ENCODE data around the gene COL25A1.
"Not testable (repeated sequence)": the region's sequence is repeated elsewhere in the genome, so short reads cannot be mapped to it uniquely, and the experiment has no call there.

Gene COL25A1

GRCh38 chr4:109128589-109128988, 173.9 kb downstream of the COL25A1 start:
- Mint-ChIP-seq H3K27me3 (no peaks in the 10 kb centered on the region), H3K36me3 (no peaks in the 10 kb centered on the region), H3K4me3 (no peak overlapping the region), H3K27ac (no peak overlapping the region), H3K4me1 (no peaks in the 10 kb centered on the region), H3K9me3 (no peaks in the 10 kb centered on the region)
- no peak for ATAC-seq (replicated peaks)
- no peak for DNase-seq

GRCh38 chr4:109127866-109128265, 174.6 kb downstream of the COL25A1 start:
- no peak for ATAC-seq (replicated peaks)

GRCh38 chr4:109126856-109127255, 175.6 kb downstream of the COL25A1 start:
- no peaks in the 10 kb centered on the region for H3K36me3 Mint-ChIP-seq
- no peak overlapping the region for H3K27ac Mint-ChIP-seq
- H3K4me1 Mint-ChIP-seq: no peaks in the 10 kb centered on the region
- DNase-seq: no peak
- H3K4me3 Mint-ChIP-seq: no peak overlapping the region
- ATAC-seq (replicated peaks): no peak
- H3K27me3 Mint-ChIP-seq: no peaks in the 10 kb centered on the region
- no peaks in the 10 kb centered on the region for H3K9me3 Mint-ChIP-seq

More at GRCh38 chr4:109127866-109128265, 174.6 kb downstream of the COL25A1 start:
- Mint-ChIP-seq H3K4me3 (no peak overlapping the region), H3K36me3 (no peaks in the 10 kb centered on the region), H3K27me3 (no peaks in the 10 kb centered on the region), H3K9me3 (no peaks in the 10 kb centered on the region), H3K27ac (no peak overlapping the region), H3K4me1 (no peaks in the 10 kb centered on the region)
- no peak for DNase-seq

GRCh38 chr4:109125084-109125483, 177.4 kb downstream of the COL25A1 start:
- no peak overlapping the region for H3K4me3 Mint-ChIP-seq
- no peaks in the 10 kb centered on the region for H3K9me3 Mint-ChIP-seq
- no peak overlapping the region for H3K27ac Mint-ChIP-seq
- ATAC-seq (replicated peaks): no peak
- H3K27me3 Mint-ChIP-seq: no peaks in the 10 kb centered on the region
- no peaks in the 10 kb centered on the region for H3K4me1 Mint-ChIP-seq
- no peak for DNase-seq
- no peaks in the 10 kb centered on the region for H3K36me3 Mint-ChIP-seq

GRCh38 chr4:109123951-109124350, 178.5 kb downstream of the COL25A1 start:
- Mint-ChIP-seq H3K4me3 (no peak overlapping the region), H3K9me3 (peaks cover 0 to 3% of the 10 kb centered on the region in 2 donors), H3K27me3 (no peaks in the 10 kb centered on the region), H3K4me1 (no peaks in the 10 kb centered on the region), H3K27ac (no peak overlapping the region), H3K36me3 (no peaks in the 10 kb centered on the region)
- no peak for ATAC-seq (replicated peaks)
- DNase-seq: no peak

DNA sequence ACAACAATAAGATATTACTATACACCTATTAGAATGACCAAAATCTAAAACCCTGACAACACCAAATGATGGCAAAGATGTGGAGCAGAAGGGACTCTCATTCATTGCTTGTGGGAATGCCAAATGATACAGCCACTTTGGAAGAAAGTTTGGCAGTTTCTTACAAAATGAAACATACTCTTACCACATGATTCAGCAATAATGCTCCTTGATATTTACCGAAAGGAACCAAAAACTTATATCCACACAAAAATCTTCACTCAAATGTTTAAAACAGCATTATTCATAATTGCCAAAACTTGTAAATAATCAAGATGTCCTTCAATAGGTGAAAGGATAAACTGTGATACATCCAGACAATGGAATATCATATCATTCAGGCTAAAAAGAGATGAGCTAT, 180.9 kb downstream of the COL25A1 start:
- H3K4me1 Mint-ChIP-seq: no peaks in the 10 kb centered on the region
- no peak for DNase-seq
- peaks cover 0 to 5% of the 10 kb centered on the region in 2 donors for H3K27me3 Mint-ChIP-seq
- peaks cover 0 to 3% of the 10 kb centered on the region in 2 donors for H3K9me3 Mint-ChIP-seq
- no peak overlapping the region for H3K27ac Mint-ChIP-seq
- no peaks in the 10 kb centered on the region for H3K36me3 Mint-ChIP-seq
- ATAC-seq (replicated peaks): no peak
- no peak overlapping the region for H3K4me3 Mint-ChIP-seq

GRCh38 chr4:109119852-109120251, 182.6 kb downstream of the COL25A1 start:
- Mint-ChIP-seq H3K27ac (no peak overlapping the region), H3K4me3 (no peak overlapping the region), H3K36me3 (no peaks in the 10 kb centered on the region), H3K27me3 (peaks cover 0 to 6% of the 10 kb centered on the region in 2 donors), H3K4me1 (no peaks in the 10 kb centered on the region), H3K9me3 (peaks cover 0 to 3% of the 10 kb centered on the region in 2 donors)
- no peak for DNase-seq
- no peak for ATAC-seq (replicated peaks)

GRCh38 chr4:109118635-109119034, 183.8 kb downstream of the COL25A1 start:
- Mint-ChIP-seq H3K4me3 (no peak overlapping the region), H3K4me1 (no peaks in the 10 kb centered on the region), H3K36me3 (no peaks in the 10 kb centered on the region), H3K27ac (no peak overlapping the region), H3K27me3 (peaks cover 0 to 11% of the 10 kb centered on the region in 2 donors), H3K9me3 (peaks cover 0 to 3% of the 10 kb centered on the region in 2 donors)
- DNase-seq (no peak), ATAC-seq (replicated peaks) (no peak)

- no peaks in the 10 kb centered on the region for H3K36me3 Mint-ChIP-seq
- H3K4me3 Mint-ChIP-seq: no peak overlapping the region
- no peaks in the 10 kb centered on the region for H3K9me3 Mint-ChIP-seq
- H3K4me1 Mint-ChIP-seq: no peaks in the 10 kb centered on the region
- DNase-seq (no peak), ATAC-seq (replicated peaks) (no peak)
- peaks cover 0 to 11% of the 10 kb centered on the region in 2 donors for H3K27me3 Mint-ChIP-seq
- no peak overlapping the region for H3K27ac Mint-ChIP-seq
Observed at GRCh38 chr4:109114501-109114900, 188.0 kb downstream of the COL25A1 start.

DNA sequence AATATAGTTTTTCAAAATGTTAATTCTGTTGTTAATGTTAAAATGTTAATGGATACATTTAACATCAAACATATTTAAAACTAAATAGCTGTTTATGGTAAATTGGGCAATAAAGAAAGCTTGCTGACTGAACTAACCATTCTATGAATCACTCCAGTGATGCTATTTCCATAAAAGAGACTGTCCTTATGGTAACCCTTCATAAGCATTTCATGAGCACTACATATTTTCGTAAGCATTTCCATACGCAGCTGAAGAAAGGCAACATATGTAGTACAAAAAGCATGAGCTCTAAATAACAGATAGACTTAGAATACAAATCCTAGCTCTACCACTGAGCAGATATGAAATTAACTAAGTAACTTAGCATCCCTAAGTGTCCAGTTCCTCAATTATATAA, 188.9 kb downstream of the COL25A1 start:
- ATAC-seq (replicated peaks) (no peak), DNase-seq (no peak)
- H3K4me1 Mint-ChIP-seq: no peaks in the 10 kb centered on the region
- H3K9me3 Mint-ChIP-seq: no peaks in the 10 kb centered on the region
- H3K36me3 Mint-ChIP-seq: no peaks in the 10 kb centered on the region
- peaks cover 0 to 11% of the 10 kb centered on the region in 2 donors for H3K27me3 Mint-ChIP-seq
- H3K4me3 Mint-ChIP-seq: no peak overlapping the region
- no peak overlapping the region for H3K27ac Mint-ChIP-seq

- no peak for DNase-seq
- Mint-ChIP-seq H3K36me3 (no peaks in the 10 kb centered on the region), H3K27ac (no peak overlapping the region), H3K4me1 (no peaks in the 10 kb centered on the region), H3K4me3 (no peak overlapping the region), H3K9me3 (no peaks in the 10 kb centered on the region), H3K27me3 (peaks cover 0 to 5% of the 10 kb centered on the region in 2 donors)
- no peak for ATAC-seq (replicated peaks)
Observed at GRCh38 chr4:109111031-109111430, 191.4 kb downstream of the COL25A1 start.

DNA sequence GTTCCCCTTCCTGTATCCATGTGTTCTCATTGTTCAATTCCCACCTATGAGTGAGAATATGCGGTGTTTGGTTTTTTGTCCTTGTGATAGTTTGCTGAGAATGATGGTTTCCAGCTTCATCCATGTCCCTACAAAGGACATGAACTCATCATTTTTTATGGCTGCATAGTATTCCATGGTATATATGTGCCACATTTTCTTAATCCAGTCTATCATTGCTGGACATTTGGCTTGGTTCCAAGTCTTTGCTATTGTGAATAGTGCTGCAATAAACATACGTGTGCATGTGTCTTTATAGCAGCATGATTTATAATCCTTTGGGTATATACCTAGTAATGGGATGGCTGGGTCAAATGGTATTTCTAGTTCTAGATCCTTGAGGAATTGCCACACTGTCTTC, 194.2 kb downstream of the COL25A1 start:
- not testable (repeated sequence) for H3K9me3 Mint-ChIP-seq, H3K4me1 Mint-ChIP-seq

GRCh38 chr4:109094056-109094455, 208.4 kb downstream of the COL25A1 start:
- Mint-ChIP-seq H3K4me1 (no peaks in the 10 kb centered on the region), H3K27ac (no peak overlapping the region), H3K27me3 (no peaks in the 10 kb centered on the region), H3K9me3 (no peaks in the 10 kb centered on the region), H3K4me3 (no peak overlapping the region), H3K36me3 (no peaks in the 10 kb centered on the region)
- no peak for DNase-seq
- ATAC-seq (replicated peaks): no peak

More for the DNA sequence above, 194.2 kb downstream of the COL25A1 start:
- H3K27ac Mint-ChIP-seq; H3K27me3 Mint-ChIP-seq; DNase-seq; H3K4me3 Mint-ChIP-seq; ATAC-seq (replicated peaks); H3K36me3 Mint-ChIP-seq: not testable (repeated sequence)

GRCh38 chr4:109091727-109092409, 210.6 kb downstream of the COL25A1 start:
- Mint-ChIP-seq H3K27me3 (no peaks in the 10 kb centered on the region), H3K36me3 (no peaks in the 10 kb centered on the region), H3K4me3 (no peak overlapping the region), H3K9me3 (no peaks in the 10 kb centered on the region), H3K27ac (no peak overlapping the region), H3K4me1 (no peaks in the 10 kb centered on the region)
- DNase-seq: no peak
- no peak for ATAC-seq (replicated peaks)

GRCh38 chr4:109083911-109084310, 218.5 kb downstream of the COL25A1 start:
- Mint-ChIP-seq H3K27me3 (peaks cover 0 to 4% of the 10 kb centered on the region in 2 donors), H3K4me3 (no peak overlapping the region), H3K27ac (no peak overlapping the region), H3K9me3 (no peaks in the 10 kb centered on the region), H3K4me1 (no peaks in the 10 kb centered on the region), H3K36me3 (no peaks in the 10 kb centered on the region)
- ATAC-seq (replicated peaks): no peak
- DNase-seq: no peak
